ENCODE results near the gene SV2C.

The SV2C gene

DNA sequence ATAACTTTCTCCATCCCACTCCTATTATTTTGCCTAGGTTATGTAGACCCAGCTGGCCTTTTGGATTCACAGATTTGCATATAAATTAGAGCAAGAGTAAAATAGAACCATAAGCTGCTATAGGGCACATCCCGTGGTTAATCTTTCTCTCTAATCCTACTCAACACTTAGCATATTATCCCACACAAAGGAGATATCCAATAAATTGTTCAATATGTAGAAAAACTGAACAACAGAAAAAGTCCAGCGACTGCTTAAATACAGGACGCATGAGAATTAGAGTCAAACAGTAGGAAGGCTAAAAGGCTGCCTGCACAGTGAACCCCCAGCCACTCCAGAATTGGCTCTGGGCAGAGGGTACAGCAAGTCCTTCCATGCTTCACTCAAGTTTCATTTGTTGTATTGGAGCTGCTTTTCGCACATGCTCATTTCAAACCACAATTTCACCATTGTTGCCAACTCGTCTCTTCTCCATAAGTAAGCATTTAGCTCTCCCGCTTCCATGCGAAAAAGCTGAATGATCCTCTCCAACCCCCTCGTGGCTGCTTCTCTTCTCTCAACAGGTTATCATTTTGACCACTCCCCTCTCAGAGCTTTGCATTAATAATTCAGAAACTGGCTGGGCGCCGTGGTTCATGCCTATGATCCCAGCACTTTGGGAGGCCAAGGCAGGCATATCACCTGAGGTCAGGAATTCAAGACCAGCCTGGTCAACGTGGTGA is 305.8 kb downstream of the SV2C start:
- DNase-seq = no peak

DNA sequence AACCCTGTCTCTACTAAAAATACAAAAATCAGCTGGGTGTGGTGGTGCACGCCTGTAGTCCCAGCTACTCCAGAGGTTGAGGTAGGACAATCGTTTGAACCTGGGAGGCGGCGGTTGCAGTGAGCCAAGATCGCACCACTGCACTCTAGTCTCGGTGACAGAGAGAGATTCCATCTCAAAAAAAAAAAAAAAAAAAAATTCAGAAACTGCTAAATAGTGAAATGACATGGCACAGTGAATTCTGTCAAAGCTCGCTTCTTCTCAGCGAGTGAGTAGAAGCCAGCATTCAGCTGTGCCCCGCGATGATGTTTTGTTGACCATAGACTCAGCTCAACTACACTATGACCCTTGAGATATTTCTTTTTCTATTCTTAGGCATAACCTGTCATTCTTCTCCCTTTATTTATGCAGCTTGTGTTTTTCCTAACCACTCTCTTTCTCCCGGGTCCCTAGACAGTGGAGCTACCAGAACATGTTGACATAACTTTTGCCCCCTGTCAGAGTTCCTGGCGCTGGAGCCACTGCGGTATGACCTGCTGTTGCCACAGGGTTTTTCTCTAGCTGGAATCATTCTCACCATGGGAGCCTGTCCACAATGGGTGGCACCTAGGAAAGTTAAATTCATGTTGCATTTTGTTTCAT is 306.5 kb downstream of the SV2C start:
- no peak for DNase-seq

DNA sequence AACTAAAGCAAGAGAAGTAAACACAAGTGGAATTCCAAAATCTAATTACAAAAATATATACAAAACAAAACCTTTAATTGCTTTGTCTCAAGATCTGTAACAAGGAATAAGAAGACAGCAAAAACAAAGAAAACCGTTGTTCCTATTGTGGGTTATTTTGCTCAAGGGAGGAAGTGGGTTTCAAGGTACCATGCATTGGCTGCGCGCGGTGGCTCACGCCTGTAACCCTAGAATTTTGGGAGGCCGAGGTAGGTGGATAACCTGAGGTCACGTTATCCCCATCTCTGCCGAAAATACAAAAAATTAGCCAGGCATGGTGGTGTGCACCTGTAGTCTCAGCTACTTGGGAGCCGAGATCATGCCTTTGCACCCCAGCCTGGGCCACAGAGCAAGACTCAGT is 307.8 kb downstream of the SV2C start:
- DNase-seq = no peak

DNA sequence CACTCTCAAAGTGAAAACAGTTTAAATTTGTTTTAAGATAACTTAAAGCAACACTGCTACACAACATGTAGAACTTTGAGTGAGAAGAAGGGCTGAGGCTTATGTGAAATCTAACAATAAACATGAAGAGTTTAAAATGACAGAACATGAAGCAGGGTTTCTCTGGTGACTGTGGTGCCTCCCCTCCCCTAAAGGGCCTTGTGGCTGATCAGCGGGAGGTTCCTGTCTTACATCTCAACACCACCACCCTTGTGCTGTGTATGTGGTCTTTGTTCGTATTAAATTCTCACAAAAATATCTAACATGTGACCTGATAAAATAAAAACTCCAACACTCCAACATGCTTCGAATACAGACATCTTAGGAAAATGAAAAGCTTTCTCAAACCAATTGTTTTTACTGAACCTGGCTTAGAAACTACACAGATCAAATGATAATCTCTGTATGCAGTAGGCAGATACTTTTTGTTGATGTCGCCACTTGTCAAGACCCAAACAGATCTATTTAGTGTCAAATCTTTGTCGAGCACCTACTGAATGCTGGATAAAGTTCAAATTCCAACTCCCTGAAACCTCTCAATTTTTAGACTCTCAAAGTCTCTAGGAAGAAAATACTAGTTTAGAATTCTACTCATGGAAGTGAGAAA is 310.0 kb downstream of the SV2C start:
- no peak for DNase-seq

DNA sequence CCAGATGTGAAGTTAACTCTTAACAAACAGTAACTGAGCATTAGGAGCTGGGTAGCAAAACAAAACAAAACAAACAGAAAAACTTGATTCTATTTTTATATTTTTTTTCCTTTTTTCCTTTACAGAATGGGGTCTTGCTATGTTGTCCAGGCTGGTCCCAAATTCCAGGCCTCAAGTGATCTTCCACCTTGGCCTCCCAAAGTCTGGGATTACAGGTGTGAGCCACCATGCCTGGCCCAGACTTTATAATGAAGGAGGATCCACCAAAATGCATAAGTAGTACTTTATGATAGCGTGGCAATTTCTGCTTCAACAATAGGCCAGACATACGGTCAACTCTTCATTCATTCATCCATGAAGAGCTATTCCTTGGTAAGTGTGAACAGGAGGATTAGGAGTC is 314.0 kb downstream of the SV2C start:
- DNase-seq = no peak

DNA sequence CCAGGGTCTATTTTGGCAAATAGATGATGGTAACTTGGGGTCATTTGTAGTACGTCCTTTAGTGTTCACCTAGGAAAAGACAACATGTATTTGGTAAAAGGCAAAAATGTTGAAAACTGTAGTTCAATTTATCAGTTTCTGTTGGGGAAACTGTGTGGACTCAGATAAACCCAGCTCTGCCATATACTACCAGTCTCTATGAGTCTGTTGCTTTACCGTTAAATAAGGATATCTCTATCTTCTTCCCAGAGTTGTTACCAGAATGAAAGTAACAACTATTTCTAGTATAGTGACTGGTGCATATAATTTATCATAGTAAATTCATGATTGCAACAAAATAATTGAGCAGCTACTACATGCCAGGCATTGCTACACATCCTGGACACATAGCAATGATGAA is 316.1 kb downstream of the SV2C start:
- no peak for DNase-seq

DNA sequence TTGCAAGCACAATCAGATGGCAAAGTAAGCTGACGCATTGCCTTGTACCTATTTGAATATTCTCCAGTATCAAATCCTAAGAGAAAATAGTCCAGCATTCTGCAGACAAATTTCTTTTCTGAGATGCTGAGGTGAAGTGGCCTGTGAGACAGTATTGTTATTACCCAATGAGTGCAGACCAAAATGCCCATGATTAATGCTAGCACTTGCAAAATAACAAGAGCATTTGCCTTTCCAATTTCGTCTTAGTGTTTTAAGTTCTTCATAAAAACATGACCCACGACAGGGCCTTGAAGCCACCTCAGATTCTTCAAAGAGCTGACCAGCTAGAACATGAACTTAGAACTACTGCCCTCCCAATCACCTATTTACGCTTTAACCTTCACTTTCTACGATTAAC is 317.3 kb downstream of the SV2C start:
- no peak for DNase-seq

DNA sequence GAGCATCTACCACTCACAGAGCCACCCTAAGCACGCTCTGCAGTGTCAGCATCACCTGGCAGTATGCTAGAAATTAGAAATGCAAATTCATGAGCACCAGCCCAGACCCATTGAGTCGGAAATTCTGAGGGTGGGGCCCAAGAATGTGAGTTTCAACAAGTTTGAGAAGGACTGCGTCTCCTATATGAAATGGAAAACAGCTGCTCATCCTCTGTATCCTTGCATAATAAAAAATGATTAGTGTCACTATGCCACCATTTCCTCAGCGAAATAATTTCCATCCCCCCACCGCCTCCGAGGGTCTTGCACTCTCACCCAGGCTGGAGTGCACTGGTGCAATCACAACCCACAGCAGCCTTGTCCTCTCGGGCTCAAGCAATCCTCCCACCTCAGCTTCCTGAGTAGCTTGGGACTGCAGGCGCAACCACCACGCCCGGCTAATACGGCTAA is 318.6 kb downstream of the SV2C start:
- no peak for DNase-seq

DNA sequence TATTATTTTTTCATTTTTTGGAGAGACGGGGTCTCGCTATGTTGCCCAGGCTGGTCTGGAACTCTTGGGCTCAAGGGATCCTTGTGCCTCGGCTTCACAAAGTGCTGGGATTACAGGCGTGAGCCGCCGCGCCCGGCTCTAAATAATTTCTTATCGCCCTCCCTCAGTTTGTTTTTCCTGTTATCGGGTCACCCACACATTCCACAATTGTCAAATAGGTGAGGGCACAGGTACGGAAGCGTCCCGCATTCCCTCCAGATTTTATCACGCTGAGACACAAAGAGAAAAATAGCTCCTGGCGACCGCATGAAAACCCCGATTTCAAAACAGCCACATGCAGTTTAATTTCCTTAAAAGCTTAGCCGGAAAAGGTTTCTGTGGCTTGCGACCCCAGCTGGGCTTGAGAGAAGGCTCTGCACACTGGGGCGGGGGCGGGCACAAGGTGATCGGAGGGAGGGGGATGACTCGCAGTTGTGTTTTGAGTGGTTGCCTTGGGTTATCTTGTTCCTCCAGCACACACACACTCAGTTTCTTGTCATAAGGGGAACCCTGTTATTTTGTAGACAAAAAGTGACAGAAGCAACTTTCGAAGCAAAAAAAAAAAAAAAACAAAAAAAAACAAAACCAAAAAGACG is 319.2 kb downstream of the SV2C start:
- DNase-seq = no peak

DNA sequence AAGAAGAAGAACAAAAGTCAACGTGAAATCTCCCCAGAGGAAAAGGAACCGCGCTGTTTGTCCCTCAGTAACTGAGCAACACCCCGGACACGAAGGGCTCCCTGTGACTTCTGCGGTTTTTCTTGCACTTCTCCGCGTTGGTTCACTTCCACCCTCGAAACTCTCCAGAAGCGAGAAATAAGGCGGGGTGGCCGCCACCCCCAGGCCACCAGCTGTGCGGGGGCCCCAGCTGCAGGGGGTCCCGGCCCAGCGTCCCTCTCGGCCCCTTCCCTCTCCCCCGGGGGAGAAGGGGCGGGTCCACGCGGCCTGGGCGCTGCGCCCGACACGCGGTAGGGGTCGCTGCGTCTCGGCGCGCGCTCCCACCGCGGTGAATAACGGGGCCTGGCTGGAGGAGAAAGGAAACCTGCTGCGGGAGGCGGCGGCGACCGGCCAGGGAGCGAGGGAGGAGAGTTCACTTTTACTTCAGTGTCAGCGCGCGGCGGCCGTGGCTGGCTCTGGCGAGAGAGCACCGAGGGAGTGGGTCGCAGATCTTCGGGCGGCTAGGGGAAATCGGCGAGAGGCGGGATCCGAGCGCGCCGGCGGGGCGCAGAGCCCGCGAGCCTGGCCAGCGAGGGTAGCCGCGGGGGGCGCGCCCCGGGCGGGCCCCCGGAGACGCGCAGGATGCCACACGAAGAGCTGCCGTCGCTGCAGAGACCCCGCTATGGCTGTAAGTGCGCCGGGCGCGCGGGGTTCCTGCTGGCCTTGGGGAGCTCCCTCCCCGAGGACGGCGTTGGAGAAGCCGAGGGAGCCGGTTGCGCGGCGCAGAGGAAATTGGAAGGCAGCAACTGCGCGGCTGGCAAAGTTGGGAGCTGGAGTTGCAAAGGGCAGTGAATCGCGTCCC is 319.9 kb downstream of the SV2C start, which contains the start of gene IQGAP2:
IQGAP2 (plus strand) TSS at position 400 of the 880 bp plus-strand sequence; CDS start at position 661, 261 bp downstream.
- no peak for DNase-seq

Measured in DMS153 (cell line).